Peyer's patch (tissue), 4 donors: Measurements from ENCODE around the gene SLC35G4.
"Not testable (repeated sequence)": the region's sequence is repeated elsewhere in the genome, so short reads cannot be mapped to it uniquely, and the experiment has no call there.

Experiments used
- CTCF ChIP-seq, 6 experiments: fragments of 450-650 bp in 4 of 6; fragments of 200-600 bp in 2 of 6; sonication (generic) in 1 of 6; IDR thresholded peaks; one replicate each; pipeline ENCODE4 v1.5.1; 2017 to 2019; ENCODE audit warnings: antibody characterized with exemption in 6 of 6, mild to moderate bottlenecking in 3 of 6, moderate library complexity in 1 of 6
- POLR2A ChIP-seq, 2 donors: fragments of 450-650 bp; IDR thresholded peaks; one replicate each; pipeline ENCODE4 v1.5.1; 2017; ENCODE audit warnings: antibody characterized with exemption in 2 of 2, mild to moderate bottlenecking in 2 of 2, moderate library complexity in 2 of 2

GRCh38 chr18:11613073-11613472, 3.7 kb downstream of the SLC35G4 start:
- TF ChIP-seq POLR2A, CTCF (IDR thresholded peaks at IDR 0.05): not testable (repeated sequence)
